Transverse colon (tissue), 4 donors: ENCODE results near the gene KRTAP1-3. TPM values are rescaled to one million over a fixed set of nuclear protein-coding genes. Genes with fewer than 3 reads are reported as not detected.
"Not testable (repeated sequence)": the region's sequence is repeated elsewhere in the genome, so short reads cannot be mapped to it uniquely, and the experiment has no call there.

Source experiments
- DNase-seq: peaks from one replicate; pipeline ENCODE4 v3.0.0-alpha.2; 2019
- H3K27ac ChIP-seq, 4 donors: fragments of 200-600 bp; sonication (generic); 2 replicates each; pipeline ENCODE4 v1.5.1; 2016 to 2018; ENCODE audit warnings: inconsistent platforms in 4 of 4
- H3K27me3 ChIP-seq: fragments of 200-600 bp; sonication (generic); 2 replicates; pipeline ENCODE4 v1.5.1; 2017; ENCODE audit warnings: inconsistent platforms
- H3K36me3 ChIP-seq, 4 donors: fragments of 200-600 bp; sonication (generic); 2 replicates each; pipeline ENCODE4 v1.5.1; 2017 to 2019; ENCODE audit warnings: inconsistent platforms in 4 of 4
- H3K4me1 ChIP-seq, 4 donors: fragments of 200-600 bp; sonication (generic); 2 replicates each; pipeline ENCODE4 v1.5.1; 2017 to 2020; ENCODE audit warnings: inconsistent platforms in 4 of 4
- H3K4me3 ChIP-seq, 4 donors: fragments of 200-600 bp; sonication (generic); 1 replicate in 1 of 4; 2 replicates in 3 of 4; pipeline versions ENCODE4 v1.5.1 to v1.6.1; 2017 to 2019; ENCODE audit warnings: inconsistent platforms in 4 of 4
- H3K9me3 ChIP-seq, 2 donors: fragments of 200-600 bp; sonication (generic); 2 replicates each; pipeline ENCODE4 v1.5.1; 2017 to 2019; ENCODE audit warnings: inconsistent platforms in 2 of 2
- EP300 ChIP-seq: sonication (generic); formaldehyde crosslinking; IDR thresholded peaks from one replicate; pipeline ENCODE4 v1.6.1; 2017; ENCODE audit warnings: antibody characterized with exemption, low read depth
- POLR2A ChIP-seq: fragments of 450-650 bp; IDR thresholded peaks from one replicate; pipeline ENCODE4 v1.6.1; 2016; ENCODE audit warnings: antibody characterized with exemption, mild to moderate bottlenecking, moderate library complexity
- POLR2AphosphoS5 ChIP-seq, 3 donors: sonication (generic); formaldehyde crosslinking; IDR thresholded peaks; one replicate each; pipeline ENCODE4 v1.6.1; 2016; ENCODE audit warnings: antibody characterized with exemption in 3 of 3
- WGBS, 2 donors: methylation state at CpG; one replicate each; pipeline ENCODE4 v1.1.5; 2018; ENCODE audit warnings: low coverage in 1 of 2; 5-methylcytosine and 5-hydroxymethylcytosine counted together
- in situ Hi-C, 4 donors: fragments of 200-750 bp; cut with MboI; loops; one replicate each; pipeline versions ENCODE4 v1.15.0 to v1.15.1; 2017; ENCODE audit warnings: low sequenced_read_pairs in 3 of 4, low pct_ligation_motif_present in 1 of 4, low pct_unique_long_range_greater_than_20kb in 1 of 4
- intact Hi-C: fragments of 100-400 bp; cut with DNase I; formaldehyde crosslinking; loops from one replicate; pipeline ENCODE4 v1.15.1; 2023; ENCODE audit warnings: low total_unique reads
- total RNA-seq, 4 donors: library from RNA; depleted of rRNA; stranded (reverse); fragments of >200 nt; gene quantifications; one replicate each; pipeline ENCODE4 v1.1.0, GENCODE V29; 2016
- TF ChIP-seq, protein P1 (sequence below), 5 experiments: fragments of 200-600 bp in 3 of 5; fragments of 450-650 bp in 2 of 5; sonication (generic) in 3 of 5; IDR thresholded peaks; 1 replicate in 2 of 5; 2 replicates in 3 of 5; pipeline ENCODE4 v1.5.1; 2016 to 2017; ENCODE audit warnings: antibody characterized with exemption in 5 of 5, inconsistent platforms in 3 of 5, mild to moderate bottlenecking in 2 of 5, moderate library complexity in 1 of 5

The KRTAP1-3 gene
- total RNA-seq, 4 donors from 2014 or later = not detected

DNA sequence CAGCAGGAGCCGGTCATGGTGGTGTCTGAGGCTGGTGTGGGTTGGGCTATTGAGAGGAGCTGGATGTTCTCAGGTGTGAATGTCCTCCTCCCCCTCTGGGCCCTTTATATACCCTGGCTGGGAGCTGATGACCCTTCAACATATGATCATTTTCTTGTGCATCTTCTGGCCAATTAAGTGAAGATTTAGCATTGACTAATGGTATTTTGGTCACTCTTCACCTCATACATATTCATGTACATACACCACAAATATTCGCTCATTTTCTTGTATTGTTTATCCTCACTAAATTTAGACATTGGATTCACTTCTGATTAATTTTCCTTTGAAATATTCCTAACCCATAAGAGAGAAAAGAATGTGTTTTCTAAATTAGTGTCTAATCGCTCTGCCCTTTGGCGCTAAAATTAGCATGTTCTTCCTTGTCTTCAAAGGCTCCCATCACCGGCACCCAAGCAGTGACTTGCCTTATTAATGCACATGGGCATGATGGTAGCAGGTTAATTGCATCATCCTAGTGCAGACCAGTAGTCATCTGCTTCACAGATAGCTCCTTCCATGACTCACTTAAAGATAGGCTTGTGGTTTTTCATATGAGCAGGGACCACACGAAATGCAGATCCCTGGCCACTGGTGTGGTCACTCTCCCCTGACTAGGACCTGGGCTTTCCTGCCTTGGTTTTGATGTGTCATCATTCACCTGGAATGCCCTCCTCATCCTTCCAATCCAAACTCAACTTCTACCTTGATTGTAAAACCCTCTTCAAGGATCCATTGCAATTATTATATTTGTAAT is 31.4 kb upstream of the KRTAP1-3 start, which contains the start of gene KRTAP2-4:
Gene KRTAP2-4, minus strand, starts transcription at position 51 of the 796 bp plus-strand sequence. Its CDS starts 34 bp downstream, at position 17.
- DNase-seq = no peak
- Histone ChIP-seq H3K27me3 (peaks cover 21% of the 10 kb centered on the region), H3K4me3 (no peak within 1 kb of the TSS), H3K27ac (no peak within 1 kb of the TSS), H3K9me3 (no peaks in the 10 kb centered on the region), H3K36me3 (no peaks in the 10 kb centered on the region), H3K4me1 (no peaks in the 10 kb centered on the region)
- intact Hi-C loops = no loop called here
- no peak for TF ChIP-seq EP300
- whole genome bisulfite sequencing, 2 donors = 91 to 93% methylated on average over 4 to 6 of the region's 6 CpGs
- in situ Hi-C loops = no loop called here

DNA sequence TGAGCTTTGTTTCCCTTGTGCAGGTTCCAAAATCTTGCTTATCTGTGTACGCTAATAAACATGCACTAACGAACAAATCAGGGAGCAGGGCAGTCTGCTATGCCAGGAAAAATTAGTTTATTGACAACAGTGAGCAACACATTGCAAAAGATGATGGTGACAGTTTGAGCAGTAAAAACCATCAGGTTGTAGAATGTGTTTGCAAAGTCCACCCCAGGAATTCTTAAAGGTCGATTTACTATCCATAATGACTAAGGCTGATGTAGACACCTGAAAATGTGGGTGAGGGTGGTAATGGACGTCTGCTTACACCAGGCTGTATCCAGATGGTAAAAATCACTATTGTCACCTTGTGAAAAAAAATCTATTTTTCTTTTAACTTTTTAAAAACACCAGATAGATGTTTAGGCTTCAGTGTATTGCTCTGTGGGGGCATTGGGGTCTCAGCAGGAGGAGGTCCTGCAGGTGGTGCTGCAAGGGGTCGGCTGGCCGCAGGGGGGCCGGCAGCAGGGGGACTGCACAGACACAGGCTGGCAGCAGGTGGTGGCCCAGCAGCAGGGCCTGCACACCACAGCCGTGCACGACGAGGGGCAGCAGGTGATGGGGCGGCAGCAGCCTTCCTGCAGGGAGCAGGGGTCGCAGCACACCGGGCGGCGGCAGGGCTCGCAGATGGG is 30.5 kb upstream of the KRTAP1-3 start:
- in situ Hi-C loops = not testable (repeated sequence)

DNA sequence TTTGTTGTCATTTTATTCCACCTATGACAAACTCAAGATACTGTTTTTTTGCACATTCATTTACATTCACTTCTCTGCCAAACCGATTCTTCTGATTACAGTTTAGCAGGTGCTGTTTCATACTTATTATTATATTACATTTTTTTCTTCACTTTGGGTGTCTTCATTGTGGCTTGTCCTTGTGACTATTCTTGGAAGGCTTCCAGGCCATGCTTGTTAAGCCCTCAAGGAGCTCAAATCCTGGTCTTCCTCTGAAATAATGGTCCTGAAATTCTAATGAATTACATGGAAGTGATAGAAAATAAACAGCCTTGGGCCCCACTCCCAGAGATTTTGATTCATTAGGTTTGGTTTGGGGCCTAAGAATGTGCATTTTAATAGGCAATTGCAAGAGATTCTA is 29.6 kb upstream of the KRTAP1-3 start:
- no peak for DNase-seq
- Histone ChIP-seq H3K4me3 (no peak overlapping the region), H3K27me3 (peaks cover 23% of the 10 kb centered on the region), H3K36me3 (no peaks in the 10 kb centered on the region), H3K9me3 (no peaks in the 10 kb centered on the region), H3K4me1 (no peaks in the 10 kb centered on the region), H3K27ac (no peak overlapping the region)
- TF ChIP-seq POLR2AphosphoS5 (IDR thresholded peaks at IDR 0.05) (no peak), EP300 (no peak), POLR2A (no peak)
- TF ChIP-seq, protein P1, sequence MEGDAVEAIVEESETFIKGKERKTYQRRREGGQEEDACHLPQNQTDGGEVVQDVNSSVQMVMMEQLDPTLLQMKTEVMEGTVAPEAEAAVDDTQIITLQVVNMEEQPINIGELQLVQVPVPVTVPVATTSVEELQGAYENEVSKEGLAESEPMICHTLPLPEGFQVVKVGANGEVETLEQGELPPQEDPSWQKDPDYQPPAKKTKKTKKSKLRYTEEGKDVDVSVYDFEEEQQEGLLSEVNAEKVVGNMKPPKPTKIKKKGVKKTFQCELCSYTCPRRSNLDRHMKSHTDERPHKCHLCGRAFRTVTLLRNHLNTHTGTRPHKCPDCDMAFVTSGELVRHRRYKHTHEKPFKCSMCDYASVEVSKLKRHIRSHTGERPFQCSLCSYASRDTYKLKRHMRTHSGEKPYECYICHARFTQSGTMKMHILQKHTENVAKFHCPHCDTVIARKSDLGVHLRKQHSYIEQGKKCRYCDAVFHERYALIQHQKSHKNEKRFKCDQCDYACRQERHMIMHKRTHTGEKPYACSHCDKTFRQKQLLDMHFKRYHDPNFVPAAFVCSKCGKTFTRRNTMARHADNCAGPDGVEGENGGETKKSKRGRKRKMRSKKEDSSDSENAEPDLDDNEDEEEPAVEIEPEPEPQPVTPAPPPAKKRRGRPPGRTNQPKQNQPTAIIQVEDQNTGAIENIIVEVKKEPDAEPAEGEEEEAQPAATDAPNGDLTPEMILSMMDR (IDR thresholded peaks at IDR 0.05) = no peak
- intact Hi-C loops (no loop called here), in situ Hi-C loops (no loop called here)
- 50% methylated on average over 1 of the region's 1 CpG; no CpG with 5 or more reads in 1 of the 2 donors for WGBS, 2 donors

More for the DNA sequence above, 30.5 kb upstream of the KRTAP1-3 start:
- H3K36me3 ChIP-seq, DNase-seq, H3K27ac ChIP-seq, H3K4me1 ChIP-seq, H3K9me3 ChIP-seq, H3K4me3 ChIP-seq, intact Hi-C loops: not testable (repeated sequence)
- WGBS, 2 donors = 68 to 69% methylated on average over 3 to 6 of the region's 16 CpGs
- H3K27me3 ChIP-seq = peaks cover 23% of the 10 kb centered on the region

DNA sequence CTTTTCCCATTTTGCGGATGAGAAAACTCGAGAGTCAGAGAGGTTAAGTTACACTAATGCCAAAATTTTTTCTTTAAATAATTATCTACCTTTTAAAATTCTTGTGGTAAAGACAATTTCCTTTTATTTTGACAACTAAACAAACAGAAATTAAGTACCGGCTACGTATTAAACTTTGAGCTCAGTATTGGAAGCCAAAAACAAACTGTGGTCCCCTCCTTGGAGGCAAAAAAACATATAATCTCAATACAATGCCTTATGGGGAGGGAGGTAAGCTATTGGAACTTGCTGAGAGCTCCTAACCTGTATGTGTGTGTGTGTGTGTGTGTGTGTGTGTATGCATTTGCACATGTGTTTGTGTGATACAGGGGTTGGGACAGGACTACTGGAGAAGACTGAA is 28.8 kb upstream of the KRTAP1-3 start:
- TF ChIP-seq, protein P1 (IDR thresholded peaks at IDR 0.05) = no peak
- TF ChIP-seq POLR2AphosphoS5 (IDR thresholded peaks at IDR 0.05) = no peak
- no peak for TF ChIP-seq EP300
- no peak for TF ChIP-seq POLR2A
- no peaks in the 10 kb centered on the region for H3K36me3 ChIP-seq

DNA sequence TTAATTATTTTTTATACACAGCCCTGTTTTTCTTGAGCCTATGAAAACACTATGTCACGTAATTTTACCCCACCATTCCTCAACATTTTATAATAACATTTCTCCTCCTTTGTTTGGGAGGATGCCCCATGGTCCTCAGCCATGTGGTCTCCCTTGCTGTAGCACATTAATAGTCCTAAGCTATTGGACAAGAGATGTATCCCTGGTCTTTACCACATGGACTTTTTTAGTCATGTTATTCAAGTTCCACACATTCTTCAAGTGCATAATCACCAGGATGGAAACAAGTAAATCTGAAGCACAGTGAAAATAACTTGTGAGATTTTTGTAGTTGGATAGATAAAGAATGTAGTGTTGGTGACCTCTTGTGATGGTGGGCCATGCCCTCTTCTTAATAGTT is 27.3 kb upstream of the KRTAP1-3 start:
- Histone ChIP-seq H3K9me3 (no peaks in the 10 kb centered on the region), H3K36me3 (no peaks in the 10 kb centered on the region), H3K4me3 (no peak overlapping the region), H3K27me3 (peaks cover 23% of the 10 kb centered on the region), H3K27ac (no peak overlapping the region), H3K4me1 (no peaks in the 10 kb centered on the region)
- no peak for DNase-seq
- intact Hi-C loops = no loop called here
- WGBS, 2 donors = 58 to 70% methylated on average over 1 of the region's 1 CpG
- in situ Hi-C loops = no loop called here
- TF ChIP-seq POLR2AphosphoS5 (IDR thresholded peaks at IDR 0.05) (no peak), EP300 (no peak), POLR2A (no peak)
- TF ChIP-seq, protein P1 (IDR thresholded peaks at IDR 0.05) = no peak

More for the DNA sequence above, 28.8 kb upstream of the KRTAP1-3 start:
- intact Hi-C loops = no loop called here
- H3K27ac ChIP-seq = no peak overlapping the region
- WGBS, 2 donors = 53 to 72% methylated on average over 4 of the region's 4 CpGs
- DNase-seq = no peak
- H3K27me3 ChIP-seq = peaks cover 23% of the 10 kb centered on the region
- in situ Hi-C loops = no loop called here
- H3K4me3 ChIP-seq = no peak overlapping the region
- no peaks in the 10 kb centered on the region for H3K4me1 ChIP-seq
- no peaks in the 10 kb centered on the region for H3K9me3 ChIP-seq
